T-helper 22 cell (primary cell): ENCODE results near the gene ABHD3.
"Not testable (repeated sequence)": the region's sequence is repeated elsewhere in the genome, so short reads cannot be mapped to it uniquely, and the experiment has no call there.

ENCODE experiments used
- DNase-seq: peaks from one replicate; pipeline ENCODE4 v3.0.0-alpha.2; 2020; ENCODE audit warnings: low read depth

The ABHD3 gene

DNA sequence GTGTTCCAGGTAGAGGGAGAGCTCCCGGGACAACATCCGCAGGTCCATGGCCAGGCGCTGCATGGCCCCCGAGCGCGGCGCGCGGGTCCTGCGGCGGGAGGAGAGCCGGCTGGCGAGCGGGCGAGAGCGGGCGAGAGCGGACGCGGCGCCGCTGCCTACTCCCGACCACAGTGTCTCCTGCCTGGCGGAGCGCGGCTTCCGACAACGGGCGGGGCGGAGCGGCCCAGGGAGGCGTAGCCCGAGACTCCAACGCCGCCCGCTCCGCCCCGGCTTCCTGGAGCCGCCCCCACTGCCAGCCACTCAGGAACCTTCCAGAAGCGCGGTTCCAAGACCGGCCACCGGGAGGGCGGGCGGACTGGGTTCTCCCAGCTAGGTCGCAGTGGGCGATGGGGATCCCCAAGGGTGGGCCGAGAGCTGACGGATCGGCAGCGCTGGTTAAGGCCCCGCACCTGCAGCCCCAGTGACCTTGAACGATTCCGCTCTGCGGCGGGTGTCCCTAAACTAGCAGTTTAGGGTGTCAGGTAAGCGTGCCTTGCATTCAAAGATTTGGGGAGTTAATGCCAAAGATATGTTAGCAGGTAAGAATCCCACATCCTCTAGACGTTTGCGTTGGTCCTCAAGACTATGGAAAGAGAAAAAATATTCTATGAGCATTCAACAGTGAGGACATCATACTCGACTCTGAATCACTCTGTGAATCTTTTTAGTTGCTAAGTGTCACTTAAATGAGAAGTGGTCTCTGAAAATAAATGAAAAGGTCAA lies at the start of gene ABHD3:
ABHD3 (minus strand) TSS at position 172 of the 762 bp plus-strand sequence; CDS start at position 63, 109 bp downstream.
- peak; percentile 90 for DNase-seq

DNA sequence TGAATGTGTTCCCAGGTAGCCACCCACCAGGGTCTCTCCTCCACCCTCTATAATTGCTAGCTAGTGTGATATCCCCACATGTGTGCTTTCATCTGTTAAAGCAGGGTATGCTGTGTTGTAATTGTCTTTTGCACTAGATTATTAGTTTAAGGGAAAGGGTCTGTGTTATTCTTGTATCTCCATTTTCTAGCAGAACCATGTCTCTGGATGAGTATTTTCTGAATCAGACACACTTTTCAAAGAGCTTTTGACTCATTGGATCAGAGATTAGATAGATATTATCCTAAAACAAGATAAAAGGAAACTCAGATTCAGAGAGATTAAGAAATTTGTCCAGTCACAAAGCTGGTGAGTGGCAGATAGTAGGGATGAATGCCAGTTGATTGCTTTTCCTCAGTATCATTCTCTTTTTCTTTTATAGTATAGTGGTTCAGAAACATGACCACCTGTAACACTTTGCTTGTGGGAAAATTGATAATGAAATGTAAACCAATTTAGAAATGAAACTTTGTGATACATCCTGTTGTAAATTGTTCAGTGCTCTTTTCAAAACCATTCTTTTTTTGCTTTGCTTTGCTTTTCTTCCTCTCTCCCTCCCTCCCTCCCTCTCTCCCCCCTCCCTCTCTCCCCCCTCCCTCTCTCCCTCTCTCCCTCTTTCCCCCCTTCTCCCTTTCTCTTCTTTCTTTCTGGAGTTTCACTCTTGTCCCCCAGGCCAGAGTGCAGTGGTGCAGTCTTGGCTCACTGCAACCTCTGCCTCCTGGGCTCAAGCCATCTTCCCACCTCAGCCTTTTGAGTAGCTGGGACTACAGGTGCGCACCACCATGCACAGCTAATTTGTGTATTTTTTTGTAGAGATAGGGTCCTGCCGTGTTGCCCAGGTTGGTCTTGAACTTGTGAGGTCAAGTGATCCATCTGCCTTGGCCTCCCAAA lies 43.5 kb upstream of the ABHD3 start:
- DNase-seq: no peak

- no peak for DNase-seq
Observed at GRCh38 chr18:21747268-21747667, 42.7 kb upstream of the ABHD3 start.

DNA sequence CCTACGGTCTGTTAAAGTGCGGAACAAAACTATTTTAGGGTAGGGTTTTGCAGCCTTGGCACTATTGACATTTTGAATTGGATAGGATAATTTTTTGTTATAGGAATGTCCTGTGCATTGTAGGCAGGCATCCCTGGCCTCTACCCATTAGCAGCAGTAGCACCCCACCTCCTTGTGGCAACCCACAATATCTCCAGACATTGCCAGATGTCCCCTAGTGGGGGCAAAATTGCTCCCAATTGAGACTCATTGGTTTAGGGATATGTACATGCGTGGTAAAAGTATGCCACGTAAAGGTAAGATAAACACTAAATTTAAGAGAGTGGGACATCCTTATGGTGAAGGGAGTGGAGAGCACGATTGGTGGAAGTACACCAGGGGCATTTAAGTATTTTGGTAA lies 40.7 kb upstream of the ABHD3 start:
- DNase-seq: no peak

- no peak for DNase-seq
Observed at GRCh38 chr18:21743166-21743832, 38.7 kb upstream of the ABHD3 start.

DNA sequence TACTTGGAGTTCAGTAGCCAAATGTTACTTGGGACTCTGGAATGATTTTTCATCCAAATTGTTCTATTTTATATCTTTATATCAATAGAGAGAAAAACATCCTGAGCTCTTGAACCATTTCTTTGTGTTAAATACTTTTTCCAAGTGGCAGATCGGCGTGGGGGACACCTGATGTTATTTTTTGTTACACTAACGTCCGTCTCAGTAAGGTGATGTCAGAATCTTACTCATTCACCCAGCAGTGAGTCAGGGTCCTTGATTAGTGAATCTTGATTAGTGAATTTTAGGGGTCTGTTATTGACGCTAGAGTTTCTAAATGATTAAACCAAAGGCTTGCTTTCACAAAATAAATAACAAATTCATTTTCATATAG lies 37.7 kb upstream of the ABHD3 start:
- DNase-seq: no peak

GRCh38 chr18:21741562-21742314 lies 37.2 kb upstream of the ABHD3 start:
- DNase-seq: no peak

DNA sequence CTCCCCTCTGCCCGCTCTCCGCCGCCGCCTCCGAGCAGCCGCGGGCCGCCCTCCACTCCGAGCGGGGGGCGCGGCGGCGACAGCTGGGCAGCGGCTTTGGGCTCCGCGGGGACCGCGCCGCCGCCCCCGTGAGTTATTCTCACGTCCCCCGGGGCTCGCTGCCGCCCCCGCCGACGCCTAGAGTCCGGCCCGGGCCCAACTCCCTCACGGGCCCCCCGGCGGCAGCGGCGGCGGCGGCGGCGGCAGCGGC lies 36.7 kb upstream of the ABHD3 start:
- DNase-seq: no peak

GRCh38 chr18:21740538-21741311 lies 36.2 kb upstream of the ABHD3 start, which contains the start of gene MIB1:
MIB1 (plus strand) TSS chr18:21740792; CDS start chr18:21741584, 792 bp downstream.
- DNase-seq: peak; percentile 97

- no peak for DNase-seq
Observed at GRCh38 chr18:21739604-21740537, 35.3 kb upstream of the ABHD3 start.

DNA sequence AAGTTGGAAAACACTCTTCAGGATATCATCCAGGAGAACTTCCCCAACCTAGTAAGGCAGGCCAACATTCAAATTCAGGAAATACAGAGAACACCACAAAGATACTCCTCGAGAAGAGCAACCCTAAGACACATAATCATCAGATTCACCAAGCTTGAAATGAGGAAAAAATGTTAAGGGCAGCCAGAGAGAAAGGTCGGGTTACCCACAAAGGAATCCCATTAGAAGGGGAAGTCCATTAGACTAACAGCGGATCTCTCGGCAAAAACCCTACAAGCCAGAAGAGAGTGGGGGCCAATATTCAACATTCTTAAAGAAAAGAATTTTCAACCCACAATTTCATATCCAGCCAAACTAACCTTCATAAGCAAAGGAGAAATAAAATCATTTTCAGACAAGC lies 32.4 kb upstream of the ABHD3 start:
- not testable (repeated sequence) for DNase-seq

GRCh38 chr18:21735452-21736015 lies 31.0 kb upstream of the ABHD3 start:
- DNase-seq: peak; percentile 42

GRCh38 chr18:21733011-21733410 lies 28.4 kb upstream of the ABHD3 start:
- DNase-seq: no peak

DNA sequence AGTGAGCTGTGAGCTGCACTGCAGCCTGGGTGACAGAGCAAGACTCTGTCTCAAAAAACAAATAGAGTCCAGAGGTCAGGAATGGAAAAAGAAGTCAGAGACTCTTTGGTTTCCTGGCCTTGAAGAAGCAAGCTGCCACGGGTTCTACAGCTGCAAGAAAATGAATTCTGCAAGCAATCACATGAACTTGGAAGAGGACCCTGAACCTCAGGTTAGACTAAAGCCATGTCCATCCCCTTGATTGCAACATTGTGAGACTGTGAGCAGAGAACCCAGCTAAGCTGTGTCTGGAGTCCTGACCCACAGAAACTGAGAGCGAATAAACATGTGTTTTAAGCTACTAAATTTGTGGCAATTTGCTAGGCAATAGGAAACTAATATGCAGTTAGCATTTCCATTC lies 23.1 kb upstream of the ABHD3 start:
- no peak for DNase-seq

- DNase-seq: no peak
Observed at GRCh38 chr18:21725201-21725600, 20.6 kb upstream of the ABHD3 start.

GRCh38 chr18:21722687-21723086 lies 18.1 kb upstream of the ABHD3 start:
- DNase-seq: no peak

- DNase-seq: no peak
Observed at GRCh38 chr18:21714474-21714873, 9.9 kb upstream of the ABHD3 start.

DNA sequence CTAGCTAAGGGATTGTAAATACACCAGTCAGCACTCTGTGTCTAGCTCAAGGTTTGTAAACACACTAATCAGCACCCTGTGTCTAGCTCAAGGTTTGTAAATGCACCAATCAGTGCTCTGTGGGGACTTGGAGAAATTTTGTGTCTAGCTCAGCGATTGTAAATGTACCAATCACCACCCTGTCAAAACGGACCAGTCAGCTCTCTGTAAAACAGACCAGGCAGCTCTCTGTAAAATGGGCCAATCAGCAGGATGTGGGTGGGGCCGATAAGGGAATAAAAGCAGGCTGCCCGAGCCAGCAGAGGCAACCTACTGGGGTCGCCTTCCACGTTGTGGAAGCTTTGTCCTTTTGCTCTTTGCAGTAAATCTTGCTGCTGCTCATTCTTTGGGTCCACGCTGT lies 2.6 kb upstream of the ABHD3 start:
- DNase-seq: not testable (repeated sequence)

DNA sequence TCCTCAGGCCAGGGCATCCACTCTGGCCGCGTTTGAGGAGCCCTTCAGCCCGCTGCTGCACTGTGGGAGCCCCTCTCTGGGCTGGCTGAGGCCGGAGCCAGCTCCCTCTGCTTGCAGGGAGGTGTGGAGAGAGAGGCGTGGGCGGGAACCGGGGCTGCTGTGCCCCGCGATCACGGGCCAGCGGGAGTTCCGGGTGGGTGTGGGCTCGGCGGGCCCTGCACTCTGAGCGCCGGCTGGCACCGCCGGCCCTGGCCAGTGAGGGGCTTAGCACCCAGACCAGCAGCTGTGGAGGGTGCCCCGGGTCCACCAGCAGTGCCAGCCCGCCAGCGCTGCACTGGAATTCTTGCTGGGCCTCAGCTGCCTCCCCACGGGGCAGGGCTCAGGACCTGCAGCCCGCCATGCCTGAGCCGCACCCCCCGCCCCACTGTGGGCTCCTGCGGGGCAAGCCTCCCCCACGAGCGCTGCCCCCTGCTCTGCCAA lies 1.9 kb upstream of the ABHD3 start:
- no peak for DNase-seq
